Measurements from ENCODE around the gene RHBDL1. TPM values are rescaled to one million over a fixed set of nuclear protein-coding genes. Genes with fewer than 3 reads are reported as not detected.

Gene RHBDL1
- total and polyA plus RNA-seq, 9 of the 15 experiments (the other 6 are each of a cell fraction or from before 2014, with no cell fraction given), result 0.03 to 5.6 (median 1.3) TPM; not detected in 1

- peak; percentile 88 for TF ChIP-seq JUND (IDR thresholded peaks at IDR 0.05; ENCODE audit: borderline replicate concordance, low read depth, low read length)
- TF ChIP-seq JUND (tag; IDR thresholded peaks at IDR 0.05; ENCODE audit: borderline replicate concordance, low read depth, low read length), result peak; percentile 50; the same call in 1 of the 3 replicates
- TF ChIP-seq THAP12 (CRISPR knock-in tag; IDR thresholded peaks at IDR 0.05), result no peak
- TF ChIP-seq KLF6 (CRISPR knock-in tag; IDR thresholded peaks at IDR 0.05; ENCODE audit: borderline replicate concordance), result no peak
- no peak for TF ChIP-seq SPI1 (IDR thresholded peaks at IDR 0.05; ENCODE audit: borderline replicate concordance, low read depth, low read length)
- no peak for TF ChIP-seq MCM5 (IDR thresholded peaks at IDR 0.05; ENCODE audit: low read depth)
- TF ChIP-seq ZNF408 (CRISPR knock-in tag; IDR thresholded peaks at IDR 0.05; ENCODE audit: low read depth), result no peak
- TF ChIP-seq ZNF124 (CRISPR knock-in tag; IDR thresholded peaks at IDR 0.05), result no peak
- TF ChIP-seq, protein P1, sequence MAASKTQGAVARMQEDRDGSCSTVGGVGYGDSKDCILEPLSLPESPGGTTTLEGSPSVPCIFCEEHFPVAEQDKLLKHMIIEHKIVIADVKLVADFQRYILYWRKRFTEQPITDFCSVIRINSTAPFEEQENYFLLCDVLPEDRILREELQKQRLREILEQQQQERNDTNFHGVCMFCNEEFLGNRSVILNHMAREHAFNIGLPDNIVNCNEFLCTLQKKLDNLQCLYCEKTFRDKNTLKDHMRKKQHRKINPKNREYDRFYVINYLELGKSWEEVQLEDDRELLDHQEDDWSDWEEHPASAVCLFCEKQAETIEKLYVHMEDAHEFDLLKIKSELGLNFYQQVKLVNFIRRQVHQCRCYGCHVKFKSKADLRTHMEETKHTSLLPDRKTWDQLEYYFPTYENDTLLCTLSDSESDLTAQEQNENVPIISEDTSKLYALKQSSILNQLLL (CRISPR knock-in tag; IDR thresholded peaks at IDR 0.05; ENCODE audit: borderline replicate concordance), result no peak
- peak; percentile 61 for TF ChIP-seq MAFK (IDR thresholded peaks at IDR 0.05; ENCODE audit: low read length)
- TF ChIP-seq, protein P2, sequence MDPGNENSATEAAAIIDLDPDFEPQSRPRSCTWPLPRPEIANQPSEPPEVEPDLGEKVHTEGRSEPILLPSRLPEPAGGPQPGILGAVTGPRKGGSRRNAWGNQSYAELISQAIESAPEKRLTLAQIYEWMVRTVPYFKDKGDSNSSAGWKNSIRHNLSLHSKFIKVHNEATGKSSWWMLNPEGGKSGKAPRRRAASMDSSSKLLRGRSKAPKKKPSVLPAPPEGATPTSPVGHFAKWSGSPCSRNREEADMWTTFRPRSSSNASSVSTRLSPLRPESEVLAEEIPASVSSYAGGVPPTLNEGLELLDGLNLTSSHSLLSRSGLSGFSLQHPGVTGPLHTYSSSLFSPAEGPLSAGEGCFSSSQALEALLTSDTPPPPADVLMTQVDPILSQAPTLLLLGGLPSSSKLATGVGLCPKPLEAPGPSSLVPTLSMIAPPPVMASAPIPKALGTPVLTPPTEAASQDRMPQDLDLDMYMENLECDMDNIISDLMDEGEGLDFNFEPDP (CRISPR knock-in tag; IDR thresholded peaks at IDR 0.05), result no peak
- TF ChIP-seq, protein P3, sequence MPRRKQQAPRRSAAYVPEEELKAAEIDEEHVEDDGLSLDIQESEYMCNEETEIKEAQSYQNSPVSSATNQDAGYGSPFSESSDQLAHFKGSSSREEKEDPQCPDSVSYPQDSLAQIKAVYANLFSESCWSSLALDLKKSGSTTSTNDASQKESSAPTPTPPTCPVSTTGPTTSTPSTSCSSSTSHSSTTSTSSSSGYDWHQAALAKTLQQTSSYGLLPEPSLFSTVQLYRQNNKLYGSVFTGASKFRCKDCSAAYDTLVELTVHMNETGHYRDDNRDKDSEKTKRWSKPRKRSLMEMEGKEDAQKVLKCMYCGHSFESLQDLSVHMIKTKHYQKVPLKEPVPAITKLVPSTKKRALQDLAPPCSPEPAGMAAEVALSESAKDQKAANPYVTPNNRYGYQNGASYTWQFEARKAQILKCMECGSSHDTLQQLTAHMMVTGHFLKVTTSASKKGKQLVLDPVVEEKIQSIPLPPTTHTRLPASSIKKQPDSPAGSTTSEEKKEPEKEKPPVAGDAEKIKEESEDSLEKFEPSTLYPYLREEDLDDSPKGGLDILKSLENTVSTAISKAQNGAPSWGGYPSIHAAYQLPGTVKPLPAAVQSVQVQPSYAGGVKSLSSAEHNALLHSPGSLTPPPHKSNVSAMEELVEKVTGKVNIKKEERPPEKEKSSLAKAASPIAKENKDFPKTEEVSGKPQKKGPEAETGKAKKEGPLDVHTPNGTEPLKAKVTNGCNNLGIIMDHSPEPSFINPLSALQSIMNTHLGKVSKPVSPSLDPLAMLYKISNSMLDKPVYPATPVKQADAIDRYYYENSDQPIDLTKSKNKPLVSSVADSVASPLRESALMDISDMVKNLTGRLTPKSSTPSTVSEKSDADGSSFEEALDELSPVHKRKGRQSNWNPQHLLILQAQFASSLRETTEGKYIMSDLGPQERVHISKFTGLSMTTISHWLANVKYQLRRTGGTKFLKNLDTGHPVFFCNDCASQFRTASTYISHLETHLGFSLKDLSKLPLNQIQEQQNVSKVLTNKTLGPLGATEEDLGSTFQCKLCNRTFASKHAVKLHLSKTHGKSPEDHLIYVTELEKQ (CRISPR knock-in tag; IDR thresholded peaks at IDR 0.05), result no peak
- TF ChIP-seq, protein P4, sequence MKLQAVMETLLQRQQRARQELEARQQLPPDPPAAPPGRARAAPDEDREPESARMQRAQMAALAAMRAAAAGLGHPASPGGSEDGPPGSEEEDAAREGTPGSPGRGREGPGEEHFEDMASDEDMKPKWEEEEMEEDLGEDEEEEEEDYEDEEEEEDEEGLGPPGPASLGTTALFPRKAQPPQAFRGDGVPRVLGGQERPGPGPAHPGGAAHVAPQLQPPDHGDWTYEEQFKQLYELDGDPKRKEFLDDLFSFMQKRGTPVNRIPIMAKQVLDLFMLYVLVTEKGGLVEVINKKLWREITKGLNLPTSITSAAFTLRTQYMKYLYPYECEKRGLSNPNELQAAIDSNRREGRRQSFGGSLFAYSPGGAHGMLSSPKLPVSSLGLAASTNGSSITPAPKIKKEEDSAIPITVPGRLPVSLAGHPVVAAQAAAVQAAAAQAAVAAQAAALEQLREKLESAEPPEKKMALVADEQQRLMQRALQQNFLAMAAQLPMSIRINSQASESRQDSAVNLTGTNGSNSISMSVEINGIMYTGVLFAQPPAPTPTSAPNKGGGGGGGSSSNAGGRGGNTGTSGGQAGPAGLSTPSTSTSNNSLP (IDR thresholded peaks at IDR 0.05; ENCODE audit: borderline replicate concordance, low read depth, low read length), result no peak
- no peak for TF ChIP-seq MXI1 (IDR thresholded peaks at IDR 0.05; ENCODE audit: low read depth, low read length)
- no peak for TF ChIP-seq PHF20 (IDR thresholded peaks at IDR 0.05; ENCODE audit: partially characterized antibody)
- TF ChIP-seq SMARCE1 (IDR thresholded peaks at IDR 0.05), result peak; percentile 85
Observed at GRCh38 chr16:626787-627453, 48.6 kb upstream of the RHBDL1 start (continued).

All from K562 (cell line).